Epithelial cell of esophagus (primary cell): ENCODE data around the gene PNPLA2.

ENCODE experiments used
- DNase-seq: peaks from one replicate; pipeline ENCODE4 v3.0.0; 2010; ENCODE audit warnings: low read depth
- H3K4me3 ChIP-seq: 2 replicates; pipeline ENCODE4 v1.5.1; 2011; ENCODE audit warnings: mild to moderate bottlenecking, low read length, control low read depth
- TF ChIP-seq, protein P1 (sequence below): IDR thresholded peaks from 2 replicates; pipeline ENCODE4 v1.5.1; 2011; ENCODE audit warnings: low read depth, mild to moderate bottlenecking, low read length, control low read depth, inconsistent platforms; ENCODE audit not compliant: insufficient read depth; ENCODE audit errors: missing control alignments

The PNPLA2 gene

DNA sequence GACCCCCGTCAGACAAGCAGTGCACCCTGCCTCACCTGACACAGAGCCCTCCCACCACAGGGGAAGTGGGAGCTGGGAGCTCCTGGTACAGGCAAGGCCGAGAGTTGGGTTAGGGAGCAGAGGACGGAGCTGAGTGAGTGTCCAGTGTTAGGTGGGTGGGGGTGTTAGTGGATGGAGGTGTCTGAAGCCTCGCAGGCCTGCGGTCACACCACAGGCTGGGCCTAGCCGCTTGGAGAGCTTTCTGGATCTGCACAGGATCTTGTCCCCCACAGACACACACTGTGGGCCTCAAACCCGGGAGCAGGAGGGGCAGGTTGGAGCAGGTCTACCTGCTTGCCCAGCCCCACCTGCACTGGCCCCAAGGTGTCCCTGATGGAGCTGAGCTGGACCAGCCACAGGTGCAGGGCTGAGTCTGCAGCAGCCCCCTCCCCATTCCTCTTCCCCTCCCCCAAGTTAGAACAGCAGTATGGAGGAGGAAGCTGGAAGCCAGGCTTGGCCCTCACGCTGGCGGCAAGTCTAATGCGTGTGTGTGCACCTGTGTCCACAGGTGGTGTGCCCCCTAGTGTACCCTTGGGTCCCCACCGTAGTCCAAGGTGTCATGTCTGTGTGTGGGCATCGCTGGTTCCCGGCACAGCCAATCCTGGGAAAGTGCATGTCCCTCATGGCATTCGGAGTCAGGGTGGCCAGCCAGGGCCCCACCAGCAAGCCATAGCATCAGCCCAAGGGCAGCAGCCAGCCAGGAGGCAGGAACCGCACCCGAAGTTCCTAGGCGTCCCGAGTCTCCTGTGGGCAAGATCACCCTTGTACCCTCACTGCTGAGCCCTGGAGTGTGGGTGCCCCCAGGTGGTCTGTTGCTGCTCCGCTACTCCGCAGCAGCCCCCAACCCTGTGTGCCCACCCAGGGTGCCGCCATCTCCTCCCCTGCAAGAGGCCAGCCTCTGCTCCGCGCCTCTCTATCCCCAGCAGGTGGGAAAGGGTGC lies 39.4 kb upstream of the PNPLA2 start:
- TF ChIP-seq, protein P1, sequence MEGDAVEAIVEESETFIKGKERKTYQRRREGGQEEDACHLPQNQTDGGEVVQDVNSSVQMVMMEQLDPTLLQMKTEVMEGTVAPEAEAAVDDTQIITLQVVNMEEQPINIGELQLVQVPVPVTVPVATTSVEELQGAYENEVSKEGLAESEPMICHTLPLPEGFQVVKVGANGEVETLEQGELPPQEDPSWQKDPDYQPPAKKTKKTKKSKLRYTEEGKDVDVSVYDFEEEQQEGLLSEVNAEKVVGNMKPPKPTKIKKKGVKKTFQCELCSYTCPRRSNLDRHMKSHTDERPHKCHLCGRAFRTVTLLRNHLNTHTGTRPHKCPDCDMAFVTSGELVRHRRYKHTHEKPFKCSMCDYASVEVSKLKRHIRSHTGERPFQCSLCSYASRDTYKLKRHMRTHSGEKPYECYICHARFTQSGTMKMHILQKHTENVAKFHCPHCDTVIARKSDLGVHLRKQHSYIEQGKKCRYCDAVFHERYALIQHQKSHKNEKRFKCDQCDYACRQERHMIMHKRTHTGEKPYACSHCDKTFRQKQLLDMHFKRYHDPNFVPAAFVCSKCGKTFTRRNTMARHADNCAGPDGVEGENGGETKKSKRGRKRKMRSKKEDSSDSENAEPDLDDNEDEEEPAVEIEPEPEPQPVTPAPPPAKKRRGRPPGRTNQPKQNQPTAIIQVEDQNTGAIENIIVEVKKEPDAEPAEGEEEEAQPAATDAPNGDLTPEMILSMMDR: no peak

DNA sequence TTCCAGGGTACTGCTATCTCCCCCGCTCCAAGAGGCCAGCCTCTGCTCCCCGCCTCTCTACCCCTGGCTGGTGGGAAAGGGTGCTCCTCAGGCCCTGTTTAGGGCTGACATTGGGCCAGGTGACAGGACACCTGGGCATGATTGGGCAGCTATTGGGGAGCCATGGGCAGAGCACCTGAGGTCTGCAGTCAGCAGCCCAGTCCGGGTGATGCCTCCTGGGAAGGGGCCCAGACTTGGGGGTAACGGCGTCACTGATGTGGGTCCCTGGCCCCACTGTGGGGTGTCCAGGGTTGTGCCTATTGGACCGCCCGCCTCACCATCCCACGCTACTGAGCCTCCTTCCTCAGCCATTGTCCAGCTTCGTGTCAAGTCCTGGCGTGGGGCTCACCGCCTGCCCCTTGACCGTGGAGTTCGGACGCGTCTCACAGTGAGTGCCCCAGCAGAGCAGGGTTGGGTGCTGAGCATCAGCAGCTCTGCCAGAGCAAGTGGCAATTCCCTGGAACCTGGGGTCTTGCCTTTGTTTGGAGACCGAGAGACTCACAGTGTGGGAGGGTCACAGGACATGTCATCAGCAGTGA lies 38.7 kb upstream of the PNPLA2 start:
- H3K4me3 ChIP-seq: no peak overlapping the region
- TF ChIP-seq, protein P1: no peak
- DNase-seq: no peak

More for the DNA sequence above, 39.4 kb upstream of the PNPLA2 start:
- H3K4me3 ChIP-seq: no peak overlapping the region
- DNase-seq: no peak

DNA sequence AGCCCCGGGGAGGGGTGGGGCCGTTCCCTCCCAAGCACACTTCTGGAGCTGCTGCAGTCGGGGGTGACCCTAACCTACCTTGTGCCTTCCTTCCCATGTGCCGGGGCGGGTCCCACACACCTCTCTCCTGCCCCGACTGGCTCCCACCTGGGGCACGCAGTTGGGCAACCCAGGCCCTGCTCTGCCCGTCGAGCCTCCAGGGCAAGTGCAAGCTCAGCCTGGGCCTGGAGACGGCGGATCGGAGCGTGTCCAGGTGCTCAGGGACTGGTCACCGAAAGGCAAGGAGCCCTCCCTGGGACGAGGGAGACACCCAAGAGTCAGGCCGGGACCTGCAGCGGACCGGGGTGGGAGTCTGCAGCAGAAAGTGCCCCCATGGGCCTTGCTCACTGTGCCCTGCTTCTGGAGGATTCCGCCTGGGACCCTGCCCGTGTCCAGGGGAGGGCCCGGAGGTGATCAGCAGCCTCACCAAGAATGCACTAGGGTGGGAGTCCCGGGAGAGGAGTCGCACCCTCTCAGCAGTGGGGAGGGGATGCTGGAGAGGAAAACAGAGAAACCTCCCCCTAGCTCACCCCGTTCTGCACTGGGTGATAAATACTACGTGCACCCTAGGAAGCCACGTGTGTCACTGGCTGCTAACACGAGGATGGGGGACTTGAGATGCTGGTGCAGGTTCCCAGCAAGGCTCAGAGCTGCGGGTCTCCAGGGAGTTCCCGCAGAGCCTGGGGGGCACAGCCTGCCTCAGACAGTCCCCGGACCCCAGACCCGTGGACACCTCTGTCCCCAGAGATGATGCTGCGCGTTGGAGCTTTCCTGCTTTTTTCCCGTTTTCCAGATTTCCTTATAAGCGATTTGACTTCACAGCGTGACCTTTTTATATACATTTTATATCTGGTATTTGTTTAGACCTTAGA lies 36.2 kb upstream of the PNPLA2 start:
- TF ChIP-seq, protein P1: no peak
- no peak overlapping the region for H3K4me3 ChIP-seq
- DNase-seq: no peak

DNA sequence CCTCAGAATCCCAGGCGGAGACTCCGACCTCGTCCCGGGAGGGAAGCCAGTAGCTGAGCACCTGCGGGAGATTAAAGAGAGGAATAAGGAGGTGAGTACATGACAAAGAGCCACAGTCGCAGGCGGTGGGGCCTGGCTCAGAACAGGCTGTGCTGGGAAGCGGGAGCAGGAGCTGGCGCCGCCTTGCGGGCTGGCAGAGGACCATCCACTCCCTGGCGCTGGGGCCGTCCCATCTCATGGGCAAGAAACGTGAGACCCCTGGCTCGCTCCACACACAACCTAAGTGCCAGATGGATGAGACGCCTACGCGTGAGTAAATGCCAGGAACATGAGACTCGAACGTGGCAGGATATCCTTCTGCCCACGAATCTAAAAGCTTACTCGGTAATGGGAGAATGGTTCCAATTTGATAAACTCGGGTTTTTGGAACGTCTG lies 35.1 kb upstream of the PNPLA2 start:
- H3K4me3 ChIP-seq: no peak overlapping the region
- TF ChIP-seq, protein P1: peak; percentile 89
- peak; percentile 87 for DNase-seq

DNA sequence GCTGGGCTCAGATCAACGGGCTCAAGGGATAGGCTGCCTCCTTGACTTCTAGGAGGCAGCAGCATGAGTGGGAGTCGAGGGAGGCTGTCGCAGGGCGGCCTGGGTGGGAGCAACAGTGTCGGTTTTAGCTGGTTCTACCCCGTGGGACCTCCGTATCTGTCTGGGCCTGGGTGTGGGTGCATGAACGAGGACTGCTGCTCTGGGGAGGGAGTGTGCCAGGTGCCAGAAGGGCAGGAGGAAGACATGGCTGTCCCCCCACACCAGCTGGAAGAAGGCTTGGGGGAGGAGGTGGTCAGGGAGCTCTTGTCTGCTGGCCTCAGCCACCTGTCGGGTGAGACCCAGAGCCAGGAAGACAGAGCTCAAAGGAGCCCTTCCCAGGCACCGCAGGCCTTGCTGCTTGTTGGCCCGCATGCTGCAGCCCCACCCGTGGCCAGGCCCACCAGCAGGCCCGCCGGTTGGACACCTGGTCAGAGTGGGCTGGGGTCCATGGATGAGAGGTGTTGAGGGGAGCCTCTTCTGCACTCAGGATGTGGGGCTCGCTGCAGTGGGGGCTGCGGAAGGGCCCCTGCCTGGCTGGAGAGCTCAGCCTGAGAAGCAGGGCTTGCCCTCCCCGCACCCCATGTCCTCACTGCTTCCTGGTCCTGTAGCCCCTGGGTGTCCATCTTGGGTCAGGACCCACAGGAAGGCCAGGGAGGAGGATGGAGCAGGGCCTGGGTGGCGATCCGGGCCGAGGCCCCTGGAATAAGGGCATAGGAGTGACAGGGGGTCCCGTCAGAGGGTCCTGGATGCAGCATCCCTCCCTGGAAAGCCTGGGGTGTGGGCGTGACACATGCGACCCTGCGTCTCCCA lies 32.3 kb upstream of the PNPLA2 start:
- H3K4me3 ChIP-seq: no peak overlapping the region
- TF ChIP-seq, protein P1: no peak
- no peak for DNase-seq
